ENCODE results near the gene TSTD2. TPM values are rescaled to one million over a fixed set of nuclear protein-coding genes. Genes with fewer than 3 reads are reported as not detected.

Gene TSTD2
- total and polyA plus RNA-seq, 12 donors: 13.2 to 27.3 (median 19.2) TPM

DNA sequence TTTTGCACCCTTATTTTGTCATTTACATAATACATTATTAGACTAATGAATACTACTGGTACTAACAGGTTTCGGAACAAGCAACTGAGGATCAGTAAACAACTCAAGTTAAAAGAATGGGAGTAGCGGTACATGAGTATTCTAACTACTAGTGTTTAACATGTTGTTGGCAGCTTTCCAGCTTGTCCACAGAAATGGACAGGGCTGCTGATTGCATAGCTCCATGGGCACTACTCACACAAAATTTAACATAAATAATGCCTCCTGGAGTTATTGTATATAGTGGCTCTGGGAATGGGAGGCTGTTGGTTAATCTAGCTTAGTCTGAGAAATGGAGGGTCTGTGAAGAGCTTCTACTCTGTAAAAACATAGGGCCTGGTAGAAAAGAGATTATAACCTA, 7.2 kb upstream of the TSTD2 start:
- Histone ChIP-seq H3K27ac (no peak overlapping the region), H3K9me3 (replicated peaks in 1 of 3) (no peaks in the 10 kb centered on the region), H3K4me3 (no peak overlapping the region), H3K27me3 (no peaks in the 10 kb centered on the region), H3K36me3 (replicated peaks in 1 of 2) (peaks cover 0 to 31% of the 10 kb centered on the region in 2 donors), H3K4me1 (replicated peaks in 1 of 2) (peaks cover 0 to 32% of the 10 kb centered on the region in 2 donors)
- TF ChIP-seq POLR2A (IDR thresholded peaks at IDR 0.05): no peak
- TF ChIP-seq, protein P1, sequence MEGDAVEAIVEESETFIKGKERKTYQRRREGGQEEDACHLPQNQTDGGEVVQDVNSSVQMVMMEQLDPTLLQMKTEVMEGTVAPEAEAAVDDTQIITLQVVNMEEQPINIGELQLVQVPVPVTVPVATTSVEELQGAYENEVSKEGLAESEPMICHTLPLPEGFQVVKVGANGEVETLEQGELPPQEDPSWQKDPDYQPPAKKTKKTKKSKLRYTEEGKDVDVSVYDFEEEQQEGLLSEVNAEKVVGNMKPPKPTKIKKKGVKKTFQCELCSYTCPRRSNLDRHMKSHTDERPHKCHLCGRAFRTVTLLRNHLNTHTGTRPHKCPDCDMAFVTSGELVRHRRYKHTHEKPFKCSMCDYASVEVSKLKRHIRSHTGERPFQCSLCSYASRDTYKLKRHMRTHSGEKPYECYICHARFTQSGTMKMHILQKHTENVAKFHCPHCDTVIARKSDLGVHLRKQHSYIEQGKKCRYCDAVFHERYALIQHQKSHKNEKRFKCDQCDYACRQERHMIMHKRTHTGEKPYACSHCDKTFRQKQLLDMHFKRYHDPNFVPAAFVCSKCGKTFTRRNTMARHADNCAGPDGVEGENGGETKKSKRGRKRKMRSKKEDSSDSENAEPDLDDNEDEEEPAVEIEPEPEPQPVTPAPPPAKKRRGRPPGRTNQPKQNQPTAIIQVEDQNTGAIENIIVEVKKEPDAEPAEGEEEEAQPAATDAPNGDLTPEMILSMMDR (IDR thresholded peaks at IDR 0.05): no peak
- intact Hi-C loops (cut with DNase I): no loop called here
- no peak for DNase-seq
- 95 to 97% (median 96%) methylated on average over 2 of the region's 2 CpGs for WGBS, 4 donors

DNA sequence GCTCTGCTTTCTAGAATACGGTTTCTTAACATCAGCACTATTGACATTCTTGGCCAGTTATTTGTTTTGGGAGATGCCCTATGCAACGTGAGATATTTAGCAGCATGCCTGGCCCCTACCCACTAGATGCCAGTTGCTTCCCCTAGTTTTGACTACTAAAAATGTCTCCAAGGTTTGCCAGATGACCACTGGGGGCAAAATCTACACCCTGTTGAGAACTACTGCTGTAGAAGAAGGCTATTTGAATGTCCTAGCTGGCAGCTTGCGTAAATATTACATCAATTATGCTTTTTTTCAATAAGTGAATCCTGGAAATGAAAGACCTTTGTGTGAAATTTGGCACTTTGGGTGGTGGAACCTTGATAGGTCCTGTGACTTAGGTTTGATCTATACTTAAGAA, 5.5 kb upstream of the TSTD2 start:
- intact Hi-C loops (cut with DNase I): no loop called here
- Histone ChIP-seq H3K27ac (no peak overlapping the region), H3K27me3 (no peaks in the 10 kb centered on the region), H3K4me1 (replicated peaks in 1 of 2) (peaks cover 0 to 42% of the 10 kb centered on the region in 2 donors), H3K4me3 (no peak overlapping the region), H3K9me3 (replicated peaks in 1 of 3) (no peaks in the 10 kb centered on the region), H3K36me3 (replicated peaks in 1 of 2) (peaks cover 0 to 25% of the 10 kb centered on the region in 2 donors)
- DNase-seq: no peak
- WGBS, 4 donors: 82 to 89% (median 87%) methylated on average over 3 of the region's 3 CpGs
- TF ChIP-seq, protein P1 (IDR thresholded peaks at IDR 0.05): no peak
- TF ChIP-seq POLR2A (IDR thresholded peaks at IDR 0.05): no peak

DNA sequence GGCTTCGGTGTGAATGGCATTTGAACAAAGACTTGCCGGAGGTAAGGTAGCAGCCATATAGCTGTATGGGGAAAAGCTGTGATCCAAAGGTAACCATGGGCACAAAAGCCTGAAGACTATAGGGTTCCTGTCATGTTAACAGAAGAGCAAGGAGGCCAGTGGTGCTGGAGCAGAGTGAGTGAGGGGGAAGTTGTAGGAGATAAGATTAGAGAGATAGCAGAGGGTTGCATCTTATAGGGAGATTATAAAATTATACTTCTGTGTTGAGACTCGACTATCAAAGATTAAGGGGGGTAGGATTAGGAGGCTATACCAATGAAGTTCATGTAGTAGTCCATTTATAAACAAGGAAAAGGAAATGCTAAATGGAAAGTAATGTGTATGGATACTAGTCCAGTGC, 3.7 kb upstream of the TSTD2 start:
- intact Hi-C loops (cut with DNase I): no loop called here
- Histone ChIP-seq H3K27ac (no peak overlapping the region), H3K4me1 (replicated peaks in 1 of 2) (peaks cover 0 to 44% of the 10 kb centered on the region in 2 donors), H3K27me3 (no peaks in the 10 kb centered on the region), H3K36me3 (replicated peaks in 1 of 2) (peaks cover 0 to 7% of the 10 kb centered on the region in 2 donors), H3K4me3 (no peak overlapping the region), H3K9me3 (replicated peaks in 1 of 3) (no peaks in the 10 kb centered on the region)
- WGBS, 4 donors: 76 to 86% (median 79%) methylated on average over 3 of the region's 3 CpGs
- no peak for DNase-seq
- no peak for TF ChIP-seq POLR2A (IDR thresholded peaks at IDR 0.05)
- TF ChIP-seq, protein P1 (IDR thresholded peaks at IDR 0.05): no peak

DNA sequence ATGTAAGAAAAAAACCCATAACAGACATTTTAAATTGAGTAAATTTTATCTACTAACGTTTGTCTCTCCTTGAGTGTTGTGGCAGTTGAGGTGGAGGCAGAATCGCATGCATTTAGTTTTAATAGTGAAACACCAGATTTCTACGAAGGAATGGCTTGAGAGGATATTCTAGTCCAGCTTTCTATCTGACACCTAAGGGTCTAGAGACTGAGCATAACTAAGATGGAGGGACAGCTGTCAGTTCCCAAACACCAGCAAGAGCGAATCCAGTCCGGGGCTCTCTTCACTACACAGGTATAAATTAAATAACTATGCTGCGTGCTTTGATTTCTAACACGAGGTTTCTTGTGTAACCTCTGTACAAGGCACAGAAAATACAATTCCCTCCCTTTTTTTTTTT, 1.9 kb upstream of the TSTD2 start:
- H3K36me3 ChIP-seq (replicated peaks in 1 of 2): no peaks in the 10 kb centered on the region
- TF ChIP-seq POLR2A (IDR thresholded peaks at IDR 0.05): no peak
- TF ChIP-seq, protein P1 (IDR thresholded peaks at IDR 0.05): no peak
- H3K27me3 ChIP-seq: no peaks in the 10 kb centered on the region
- no peak for DNase-seq
- peak overlapping the region in 1 of 5 donors; percentile 98 for H3K27ac ChIP-seq
- H3K9me3 ChIP-seq (replicated peaks in 1 of 3): no peaks in the 10 kb centered on the region
- H3K4me1 ChIP-seq (replicated peaks in 1 of 2): peaks cover 0 to 52% of the 10 kb centered on the region in 2 donors
- 66 to 77% (median 68%) methylated on average over 7 of the region's 7 CpGs for WGBS, 4 donors
- H3K4me3 ChIP-seq: peak overlapping the region in 1 of 4 donors; percentile 63
- intact Hi-C loops (cut with DNase I): no loop called here

Data from adrenal gland (tissue), 12 donors.